Common myeloid progenitor, CD34-positive (primary cell): Measurements from ENCODE around the gene PARVA.

ENCODE experiments used
- CTCF ChIA-PET: fragments of 350-600 bp; sonication (Branson Sonifier 250); formaldehyde crosslinking; loops from one replicate; lab custom pipeline; 2021; ENCODE audit warnings: antibody characterized with exemption; lab: Charles Lee
- POLR2A ChIA-PET: fragments of 350-600 bp; sonication (Branson Sonifier 250); formaldehyde crosslinking; loops from one replicate; lab custom pipeline; 2021; ENCODE audit warnings: antibody characterized with exemption; lab: Charles Lee
- DNase-seq, 3 donors: peaks; one replicate each; pipeline versions ENCODE4 v3.0.0 to v3.0.0-alpha.2; 2013
- H3K27ac ChIP-seq, 2 experiments: 1 replicate in 1 of 2; 2 replicates in 1 of 2; pipeline ENCODE4 v1.7.0; 2013; ENCODE audit warnings: inconsistent platforms in 2 of 2, low read length in 2 of 2, mild to moderate bottlenecking in 2 of 2, low read depth in 1 of 2, moderate library complexity in 1 of 2; ENCODE audit not compliant: severe bottlenecking in 2 of 2, insufficient read depth in 1 of 2, poor library complexity in 1 of 2
- H3K27me3 ChIP-seq, 5 experiments: replicated peaks in 2 of 5; 1 replicate in 3 of 5; 2 replicates in 2 of 5; pipeline versions ENCODE4 v1.6.1 to v1.7.0; 2013; ENCODE audit warnings: low read length in 4 of 5, mild to moderate bottlenecking in 2 of 5, moderate library complexity in 2 of 5, inconsistent platforms in 1 of 5; ENCODE audit not compliant: insufficient read depth in 5 of 5, control insufficient read depth in 4 of 5
- H3K36me3 ChIP-seq, 4 experiments: 1 replicate in 2 of 4; 2 replicates in 2 of 4; pipeline versions ENCODE4 v1.6.1 to v1.7.0; 2013; ENCODE audit warnings: low read length in 3 of 4, control low read depth in 1 of 4, mild to moderate bottlenecking in 1 of 4; ENCODE audit not compliant: control insufficient read depth in 4 of 4, insufficient read depth in 4 of 4
- H3K4me1 ChIP-seq, 4 experiments: 1 replicate in 3 of 4; 2 replicates in 1 of 4; pipeline versions ENCODE4 v1.6.1 to v1.7.1; 2013; ENCODE audit warnings: low read length in 3 of 4, mild to moderate bottlenecking in 3 of 4, control low read depth in 1 of 4, inconsistent platforms in 1 of 4, moderate library complexity in 1 of 4; ENCODE audit not compliant: control insufficient read depth in 4 of 4, insufficient read depth in 4 of 4; ENCODE audit errors: control extremely low read depth in 1 of 4
- H3K4me3 ChIP-seq, 7 experiments: 1 replicate in 4 of 7; 2 replicates in 3 of 7; pipeline versions ENCODE4 v1.5.1 to v1.7.0; 2013; ENCODE audit warnings: mild to moderate bottlenecking in 7 of 7, low read length in 6 of 7, moderate library complexity in 6 of 7, inconsistent platforms in 2 of 7, low read depth in 2 of 7, control low read depth in 1 of 7; ENCODE audit not compliant: insufficient read depth in 4 of 7, control insufficient read depth in 1 of 7; ENCODE audit errors: extremely low read depth in 1 of 7
- H3K9me3 ChIP-seq, 5 experiments: 1 replicate in 4 of 5; 2 replicates in 1 of 5; pipeline versions ENCODE4 v1.6.1 to v1.7.1; 2013; ENCODE audit warnings: low read length in 4 of 5, mild to moderate bottlenecking in 2 of 5, inconsistent platforms in 1 of 5, low read depth in 1 of 5, moderate library complexity in 1 of 5; ENCODE audit not compliant: control insufficient read depth in 4 of 5, insufficient read depth in 2 of 5; ENCODE audit errors: control extremely low read depth in 1 of 5
- WGBS: methylation state at CpG from one replicate; pipeline ENCODE4 v1.1.5; 2013; ENCODE audit not compliant: insufficient coverage; 5-methylcytosine and 5-hydroxymethylcytosine counted together

Gene PARVA

GRCh38 chr11:12430954-12431595 lies 53.7 kb downstream of the PARVA start:
- H3K9me3 ChIP-seq, result no peaks in the 10 kb centered on the region
- no peak for DNase-seq
- H3K27ac ChIP-seq, result no peak overlapping the region
- no peak overlapping the region for H3K4me3 ChIP-seq
- peaks cover 0 to 3% (median 0%) of the 10 kb centered on the region in 5 experiments for H3K27me3 ChIP-seq
- ChIA-PET POLR2A (no interaction called here), CTCF (interaction anchor here (1.1 kb wide), 1 partner anchor 364 kb away, joined by 3 read pairs; no protein-coding TSS in a partner anchor)
- no peaks in the 10 kb centered on the region for H3K36me3 ChIP-seq
- no peaks in the 10 kb centered on the region for H3K4me1 ChIP-seq
- 89% methylated on average over 3 of the region's 5 CpGs for WGBS

GRCh38 chr11:12432507-12432906 lies 55.1 kb downstream of the PARVA start:
- ChIA-PET POLR2A (no interaction called here), CTCF (no interaction called here)
- Histone ChIP-seq H3K36me3 (no peaks in the 10 kb centered on the region), H3K27ac (no peak overlapping the region), H3K4me3 (no peak overlapping the region), H3K4me1 (no peaks in the 10 kb centered on the region), H3K27me3 (peaks cover 0 to 6% (median 0%) of the 10 kb centered on the region in 5 experiments), H3K9me3 (no peaks in the 10 kb centered on the region)
- 93% methylated on average over 6 of the region's 6 CpGs for WGBS
- DNase-seq, result no peak

- Histone ChIP-seq H3K36me3 (no peaks in the 10 kb centered on the region), H3K27ac (no peak overlapping the region), H3K9me3 (no peaks in the 10 kb centered on the region), H3K27me3 (peaks cover 0 to 4% (median 0%) of the 10 kb centered on the region in 5 experiments), H3K4me1 (no peaks in the 10 kb centered on the region), H3K4me3 (no peak overlapping the region)
- ChIA-PET CTCF (no interaction called here), POLR2A (no interaction called here)
- no CpG with 5 or more reads among the region's 3 CpGs for WGBS
- no peak for DNase-seq
Measured at GRCh38 chr11:12433121-12433520, 55.8 kb downstream of the PARVA start.

- no peak for DNase-seq
- H3K9me3 ChIP-seq, result no peaks in the 10 kb centered on the region
- CTCF ChIA-PET, result no interaction called here
- H3K36me3 ChIP-seq, result no peaks in the 10 kb centered on the region
- peaks cover 0 to 4% (median 0%) of the 10 kb centered on the region in 5 experiments for H3K27me3 ChIP-seq
- POLR2A ChIA-PET, result no interaction called here
- H3K4me3 ChIP-seq, result no peak overlapping the region
- 99% methylated on average over 15 of the region's 16 CpGs for WGBS
- H3K4me1 ChIP-seq, result no peaks in the 10 kb centered on the region
- no peak overlapping the region for H3K27ac ChIP-seq
Measured at GRCh38 chr11:12433571-12434324, 56.4 kb downstream of the PARVA start.

GRCh38 chr11:12434325-12434654 lies 56.9 kb downstream of the PARVA start:
- WGBS, result 95% methylated on average over 4 of the region's 4 CpGs
- H3K27ac ChIP-seq, result no peak overlapping the region
- H3K4me3 ChIP-seq, result no peak overlapping the region
- peaks cover 0 to 4% (median 0%) of the 10 kb centered on the region in 5 experiments for H3K27me3 ChIP-seq
- POLR2A ChIA-PET, result no interaction called here
- no peaks in the 10 kb centered on the region for H3K4me1 ChIP-seq
- CTCF ChIA-PET, result no interaction called here
- H3K36me3 ChIP-seq, result no peaks in the 10 kb centered on the region
- DNase-seq, result no peak
- no peaks in the 10 kb centered on the region for H3K9me3 ChIP-seq

GRCh38 chr11:12435264-12435663 lies 57.9 kb downstream of the PARVA start:
- Histone ChIP-seq H3K27ac (no peak overlapping the region), H3K36me3 (no peaks in the 10 kb centered on the region), H3K27me3 (peaks cover 0 to 4% (median 0%) of the 10 kb centered on the region in 5 experiments), H3K4me1 (no peaks in the 10 kb centered on the region), H3K9me3 (peaks cover 0 to 3% (median 0%) of the 10 kb centered on the region in 5 experiments), H3K4me3 (no peak overlapping the region)
- DNase-seq, result no peak
- CTCF ChIA-PET, result no interaction called here
- POLR2A ChIA-PET, result no interaction called here
- 100% methylated on average over 3 of the region's 3 CpGs for WGBS

- CTCF ChIA-PET, result no interaction called here
- Histone ChIP-seq H3K4me3 (no peak overlapping the region), H3K27ac (no peak overlapping the region), H3K4me1 (no peaks in the 10 kb centered on the region), H3K27me3 (peaks cover 0 to 4% (median 0%) of the 10 kb centered on the region in 5 experiments), H3K36me3 (no peaks in the 10 kb centered on the region), H3K9me3 (peaks cover 0 to 3% (median 0%) of the 10 kb centered on the region in 5 experiments)
- WGBS, result no CpG with 5 or more reads among the region's 1 CpG
- no peak for DNase-seq
- POLR2A ChIA-PET, result no interaction called here
Measured at GRCh38 chr11:12436266-12436665, 58.9 kb downstream of the PARVA start.
